GM12872 (cell line): Measurements from ENCODE around the gene OLFM1.

Experiments
- TF ChIP-seq, protein P1 (sequence below): IDR thresholded peaks from 3 replicates; pipeline ENCODE4 v1.5.1; 2011; ENCODE audit warnings: low read depth, mild to moderate bottlenecking, low read length, moderate library complexity; ENCODE audit not compliant: insufficient read depth

Gene OLFM1

DNA sequence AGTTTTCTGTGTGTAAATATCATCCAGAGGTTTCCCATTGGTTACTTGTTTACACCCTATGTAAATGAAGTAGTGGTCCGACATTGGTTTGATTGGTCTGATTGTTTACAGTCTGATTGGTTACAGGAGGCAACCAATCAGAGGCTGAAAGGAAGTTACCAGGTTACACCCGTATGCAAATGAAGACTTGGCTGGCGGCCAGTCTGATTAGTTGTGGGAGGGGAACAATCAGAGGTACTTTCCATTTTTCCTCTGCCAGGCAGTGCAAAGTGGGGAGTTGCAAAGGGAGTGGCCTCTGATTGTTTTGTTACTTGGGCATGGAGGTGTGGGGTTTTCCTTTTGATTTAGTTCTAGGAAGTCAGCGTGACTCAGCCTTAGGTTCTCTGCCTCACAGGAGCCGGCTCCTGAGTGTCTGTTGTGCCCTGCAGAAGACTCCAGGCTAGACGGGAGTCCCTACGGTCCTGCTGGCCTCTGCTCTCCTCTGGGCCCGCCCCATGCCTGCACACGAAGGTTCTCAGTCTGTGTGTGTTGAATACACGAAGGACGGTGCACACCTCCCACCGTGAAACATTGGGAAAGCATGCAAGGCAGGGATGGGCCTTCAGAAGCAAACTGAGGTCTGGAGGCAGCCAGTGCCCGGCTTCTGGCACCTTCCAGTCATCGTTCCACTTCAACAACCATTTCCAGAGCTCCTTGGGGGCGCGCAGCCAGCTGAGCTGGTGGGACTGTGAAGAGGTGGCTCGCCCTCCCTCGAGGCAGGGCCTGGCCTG lies 42.9 kb downstream of the OLFM1 start:
- TF ChIP-seq, protein P1, sequence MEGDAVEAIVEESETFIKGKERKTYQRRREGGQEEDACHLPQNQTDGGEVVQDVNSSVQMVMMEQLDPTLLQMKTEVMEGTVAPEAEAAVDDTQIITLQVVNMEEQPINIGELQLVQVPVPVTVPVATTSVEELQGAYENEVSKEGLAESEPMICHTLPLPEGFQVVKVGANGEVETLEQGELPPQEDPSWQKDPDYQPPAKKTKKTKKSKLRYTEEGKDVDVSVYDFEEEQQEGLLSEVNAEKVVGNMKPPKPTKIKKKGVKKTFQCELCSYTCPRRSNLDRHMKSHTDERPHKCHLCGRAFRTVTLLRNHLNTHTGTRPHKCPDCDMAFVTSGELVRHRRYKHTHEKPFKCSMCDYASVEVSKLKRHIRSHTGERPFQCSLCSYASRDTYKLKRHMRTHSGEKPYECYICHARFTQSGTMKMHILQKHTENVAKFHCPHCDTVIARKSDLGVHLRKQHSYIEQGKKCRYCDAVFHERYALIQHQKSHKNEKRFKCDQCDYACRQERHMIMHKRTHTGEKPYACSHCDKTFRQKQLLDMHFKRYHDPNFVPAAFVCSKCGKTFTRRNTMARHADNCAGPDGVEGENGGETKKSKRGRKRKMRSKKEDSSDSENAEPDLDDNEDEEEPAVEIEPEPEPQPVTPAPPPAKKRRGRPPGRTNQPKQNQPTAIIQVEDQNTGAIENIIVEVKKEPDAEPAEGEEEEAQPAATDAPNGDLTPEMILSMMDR, result no peak

DNA sequence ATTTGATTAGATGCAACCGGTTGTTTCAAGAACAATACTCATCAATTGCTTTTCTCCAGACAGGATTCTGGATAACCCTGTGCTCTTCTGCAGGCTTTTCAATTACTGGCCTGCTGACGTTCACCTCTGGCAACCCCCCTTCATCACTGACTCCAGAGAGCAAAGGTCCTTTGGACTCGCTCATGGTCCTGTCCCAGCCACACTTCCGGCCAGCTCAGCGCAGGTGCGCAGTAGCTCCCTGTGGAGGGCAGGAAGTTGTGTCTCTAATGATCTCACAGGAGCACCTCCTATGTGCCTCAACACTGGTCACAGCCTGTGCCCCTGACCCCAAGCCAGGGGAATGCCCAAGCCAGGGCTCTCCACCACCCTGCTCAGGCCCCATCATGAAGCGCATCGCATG lies 44.0 kb downstream of the OLFM1 start:
- TF ChIP-seq, protein P1, result no peak

DNA sequence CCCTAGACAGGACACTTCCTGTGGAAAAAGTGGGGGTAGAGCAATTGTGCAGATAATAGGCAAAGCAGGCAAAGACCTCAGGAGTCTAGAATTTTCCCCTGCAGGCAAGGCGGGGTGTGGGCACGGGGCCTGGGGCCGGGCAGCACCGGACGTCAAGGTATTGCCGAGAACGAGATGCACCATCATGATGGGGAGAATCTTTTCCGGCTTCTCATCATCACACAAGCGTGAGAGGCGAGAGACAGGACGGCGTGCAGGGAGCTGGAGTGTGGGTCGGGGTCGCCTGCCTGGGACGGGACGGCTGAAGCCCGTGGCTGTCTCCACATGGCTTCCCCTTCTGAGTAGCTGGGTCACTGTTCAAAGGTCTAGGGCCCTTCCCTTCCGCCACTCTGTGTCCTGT lies 44.5 kb downstream of the OLFM1 start:
- TF ChIP-seq, protein P1, result no peak

DNA sequence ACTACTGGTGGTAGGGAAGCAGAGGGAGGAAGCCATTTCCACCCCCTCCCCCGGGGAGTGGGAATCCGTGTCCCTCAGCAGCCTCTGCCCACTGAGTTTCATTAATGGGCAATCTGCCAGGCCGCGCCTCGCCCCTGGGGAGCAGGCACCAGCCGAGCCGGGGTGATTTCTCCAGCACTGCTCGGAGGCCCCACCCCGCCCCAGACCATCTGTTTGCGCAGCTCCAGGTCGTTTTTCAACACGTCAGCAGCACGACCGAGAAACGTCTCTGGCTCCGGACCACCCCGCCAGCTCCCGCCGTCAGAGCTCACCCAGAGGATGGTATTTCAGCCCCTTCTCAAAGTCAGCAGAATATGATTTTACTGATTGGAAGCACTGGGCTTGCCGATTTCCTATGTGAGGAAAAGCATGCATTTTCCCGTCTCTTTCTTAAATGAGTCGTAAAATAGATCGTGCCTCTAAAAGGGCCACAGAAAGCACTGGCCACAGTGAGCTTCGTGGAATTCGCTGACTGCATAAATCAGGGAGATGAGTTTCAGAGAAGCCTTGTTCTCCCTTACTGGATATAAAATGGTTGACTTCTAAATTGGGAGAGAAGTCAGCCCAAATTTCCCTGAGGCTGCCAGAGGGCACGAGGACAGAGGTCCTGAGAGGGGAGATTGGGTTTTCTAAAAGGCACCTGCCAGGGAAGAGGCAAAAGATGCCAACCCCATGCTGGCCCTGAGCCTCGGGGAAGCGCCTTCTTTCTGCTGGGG lies 47.0 kb downstream of the OLFM1 start:
- TF ChIP-seq, protein P1, result no peak

DNA sequence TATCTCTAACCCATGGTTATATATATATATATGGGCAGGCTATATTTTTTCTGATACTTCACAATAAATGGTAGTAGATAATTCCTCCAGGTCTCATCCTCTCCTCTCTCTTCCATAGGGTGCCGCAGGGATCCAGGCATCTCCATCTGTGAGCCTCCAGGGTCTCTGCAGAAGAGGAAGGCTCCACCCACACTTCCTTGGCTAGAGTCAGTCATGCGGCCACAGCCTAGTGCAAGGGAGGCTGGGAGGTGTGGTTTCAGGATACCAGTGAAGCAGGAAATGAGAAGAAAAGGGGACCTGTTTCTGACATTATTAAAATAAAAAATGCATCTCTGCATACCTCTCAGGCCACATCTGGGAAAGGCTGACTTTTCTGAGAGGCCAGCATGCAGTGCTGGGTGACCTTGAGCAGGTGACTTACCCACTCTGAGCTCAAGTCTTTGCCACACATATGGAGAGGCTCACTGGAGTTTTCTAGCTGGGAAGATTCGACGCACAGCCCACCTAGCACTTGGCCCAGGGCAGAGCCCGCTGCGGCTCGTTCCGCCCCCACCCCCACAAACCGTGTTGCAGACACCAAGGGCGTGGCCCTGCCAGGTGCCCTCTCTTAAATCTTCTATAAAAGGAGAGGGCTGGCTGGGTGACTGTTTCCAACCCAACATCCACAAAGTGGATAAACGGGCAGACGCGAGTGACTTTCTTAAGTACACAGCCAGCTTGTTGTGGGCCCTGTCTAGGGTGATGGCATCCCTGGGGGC lies 47.9 kb downstream of the OLFM1 start:
- TF ChIP-seq, protein P1, result no peak

DNA sequence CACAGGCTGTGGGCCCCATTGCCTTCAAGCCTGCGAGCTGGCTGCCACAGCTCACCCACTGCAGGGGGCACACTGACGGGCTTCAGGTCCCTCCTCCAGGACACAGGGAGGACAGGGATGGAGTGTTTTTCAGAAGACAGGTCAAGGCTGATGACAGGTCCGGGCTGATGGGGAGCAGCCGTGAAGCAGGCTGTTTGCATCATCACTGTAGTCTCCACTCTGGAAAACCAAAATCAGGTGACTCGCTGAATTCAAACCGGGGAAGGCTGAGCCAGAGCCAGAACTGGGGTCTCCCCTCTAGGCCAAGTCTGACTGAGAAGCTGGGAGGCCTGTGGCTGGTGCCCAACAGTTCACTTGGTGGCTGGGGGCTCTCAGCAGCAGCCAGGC lies 48.5 kb downstream of the OLFM1 start:
- TF ChIP-seq, protein P1, result no peak

DNA sequence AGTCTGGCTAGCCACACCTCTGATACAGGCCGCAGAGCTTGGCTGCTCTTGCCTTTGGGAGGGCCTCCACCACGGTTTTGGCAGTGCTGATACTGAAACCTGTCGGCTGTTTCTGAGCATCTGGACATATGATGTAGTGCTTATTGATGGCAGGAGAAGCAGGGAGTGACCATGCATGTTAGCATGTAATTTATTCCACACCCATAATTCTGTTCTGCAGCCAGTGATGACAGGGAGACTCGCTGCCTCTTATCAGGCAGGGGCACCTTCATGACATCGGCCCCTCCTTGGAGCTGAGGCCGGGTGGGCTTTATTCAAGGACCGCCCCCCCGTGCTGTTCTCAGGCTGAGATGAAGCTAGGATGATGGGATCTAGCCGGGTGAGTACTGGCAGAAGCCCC lies 49.0 kb downstream of the OLFM1 start:
- TF ChIP-seq, protein P1, result no peak
